K562 (cell line): ENCODE measurements around the gene KRT34. TPM values are rescaled to one million over a fixed set of nuclear protein-coding genes. Genes with fewer than 3 reads are reported as not detected.

Experiments used
- ATAC-seq: fragments of 200-7000 bp; cut with Tn5 transposase; 3 replicates; pipeline ENCODE4 v1.9.1; 2020; ENCODE audit warnings: moderate library complexity
- BruUV-seq: library from RNA; stranded (reverse); fragments of 400-500 nt; replicated peaks from 2 replicates; lab custom pipeline; 2021; lab: Mats Ljungman, UMichigan
- CTCF ChIA-PET: fragments of 300-600 bp; formaldehyde crosslinking; extraction: SDS; loops from one replicate; lab custom pipeline; 2021; ENCODE audit warnings: low intra/inter-chr PET ratio; lab: Yijun Ruan, JAX
- POLR2A ChIA-PET: fragments of 300-600, 350-650 bp; sonication (Branson Sonifier 250); formaldehyde crosslinking; extraction: SDS; loops from one replicate; lab custom pipeline; 2021; ENCODE audit warnings: antibody characterized with exemption, inconsistent platforms; lab: Yijun Ruan, JAX
- DNase-seq, 4 experiments: peaks; one replicate each; pipeline versions ENCODE4 v3.0.0 to v3.0.0-alpha.2; 2011 to 2018; ENCODE audit warnings: low spot score in 3 of 4, mixed read lengths in 3 of 4; ENCODE audit errors: extremely low read depth in 1 of 4
- FAIRE-seq: peaks from 2 replicates; lab custom pipeline; 2011; peaks lifted over from hg19 to GRCh38; lab: Jason Lieb, UNC
- H2AFZ ChIP-seq: 2 replicates; pipeline ENCODE4 v1.6.0; 2011; ENCODE audit warnings: low read depth, low read length, control low read depth, inconsistent platforms
- H3K27ac ChIP-seq: fragments of 200-600 bp; 3 replicates; pipeline ENCODE4 v1.8.0; 2011; ENCODE audit warnings: low read depth, mild to moderate bottlenecking, control low read depth, inconsistent platforms, low read length, moderate library complexity, mixed read lengths; ENCODE audit errors: extremely low read depth
- H3K27me3 ChIP-seq, 2 experiments: fragments of 300-600 bp in 1 of 2; 2 replicates in 1 of 2; 3 replicates in 1 of 2; pipeline versions ENCODE4 v1.6.0 to v1.8.0; 2011; ENCODE audit warnings: inconsistent platforms in 2 of 2, low read length in 2 of 2, mild to moderate bottlenecking in 1 of 2, mixed read lengths in 1 of 2, moderate library complexity in 1 of 2; ENCODE audit not compliant: control insufficient read depth in 2 of 2, insufficient read depth in 2 of 2
- H3K36me3 ChIP-seq: fragments of 300-600 bp; 3 replicates; pipeline ENCODE4 v1.8.0; 2011; ENCODE audit warnings: mild to moderate bottlenecking, low read length, inconsistent platforms; ENCODE audit not compliant: control insufficient read depth, insufficient read depth
- H3K4me1 ChIP-seq, 2 experiments: fragments of 200-600 bp in 1 of 2; replicated peaks in 1 of 2; 2 replicates in 1 of 2; 3 replicates in 1 of 2; pipeline versions ENCODE4 v1.5.1 to v1.8.0; 2011; ENCODE audit warnings: inconsistent platforms in 2 of 2, low read length in 2 of 2, mild to moderate bottlenecking in 1 of 2, mixed read lengths in 1 of 2, moderate library complexity in 1 of 2; ENCODE audit not compliant: control insufficient read depth in 2 of 2, insufficient read depth in 2 of 2
- H3K4me2 ChIP-seq: 2 replicates; pipeline ENCODE4 v1.6.1; 2011; ENCODE audit warnings: low read length, control low read depth, inconsistent platforms, mixed read lengths; ENCODE audit not compliant: insufficient read depth
- H3K4me3 ChIP-seq: fragments of 200-600 bp; sonication (generic), shearing (Covaris generic); 2 replicates; pipeline ENCODE4 v1.5.1; 2016; ENCODE audit warnings: control low read depth, inconsistent platforms
- H3K79me2 ChIP-seq: fragments of 200-600 bp; 3 replicates; pipeline ENCODE4 v1.8.0; 2011; ENCODE audit warnings: low read length, inconsistent platforms; ENCODE audit not compliant: control insufficient read depth, insufficient read depth
- H3K9ac ChIP-seq, 2 experiments: 2 replicates each; pipeline versions ENCODE4 v1.6.0 to v1.6.1; 2011; ENCODE audit warnings: low read depth in 2 of 2, low read length in 2 of 2, control low read depth in 1 of 2, inconsistent platforms in 1 of 2, mild to moderate bottlenecking in 1 of 2, mixed read lengths in 1 of 2; ENCODE audit not compliant: insufficient read depth in 1 of 2
- H3K9me1 ChIP-seq: one replicate; pipeline ENCODE4 v1.6.0; 2011; ENCODE audit warnings: inconsistent platforms, mild to moderate bottlenecking, low read length, moderate library complexity; ENCODE audit not compliant: control insufficient read depth, insufficient read depth
- H3K9me3 ChIP-seq: replicated peaks from 2 replicates; pipeline ENCODE4 v1.5.1; 2011; ENCODE audit warnings: low read depth, low read length, inconsistent platforms; ENCODE audit not compliant: control insufficient read depth, insufficient read depth
- H4K20me1 ChIP-seq: replicated peaks from 2 replicates; pipeline ENCODE4 v1.6.1; 2011; ENCODE audit warnings: low read length, inconsistent platforms, mixed read lengths; ENCODE audit not compliant: control insufficient read depth, insufficient read depth
- AFF4 ChIP-seq: sonication (generic); formaldehyde crosslinking; IDR thresholded peaks from 2 replicates; pipeline ENCODE4 v1.8.0; 2023; ENCODE audit warnings: mild to moderate bottlenecking, missing genetic modification reagents
- ATF6 ChIP-seq: sonication (generic); formaldehyde crosslinking; IDR thresholded peaks from 2 replicates; pipeline ENCODE4 v1.4.0; 2020; ENCODE audit warnings: mild to moderate bottlenecking, missing genetic modification reagents
- ETS2 ChIP-seq: IDR thresholded peaks from 2 replicates; pipeline ENCODE4 v1.6.1; 2016; ENCODE audit warnings: borderline replicate concordance, missing genetic modification characterization, mild to moderate bottlenecking, moderate library complexity, missing compliant biosample characterization; ENCODE audit not compliant: poor library complexity, severe bottlenecking
- MAZ ChIP-seq, 2 experiments: fragments of 450-650 bp in 1 of 2; sonication (generic) in 1 of 2; formaldehyde crosslinking; IDR thresholded peaks in 1 of 2; conservative IDR thresholded peaks in 1 of 2; 2 replicates each; pipeline versions ENCODE4 v1.4.0 to v1.5.0; 2020; ENCODE audit warnings: mild to moderate bottlenecking in 1 of 2, missing genetic modification reagents in 1 of 2
- RBM15 ChIP-seq: fragments of 200-400 bp; formaldehyde crosslinking; IDR thresholded peaks from 2 replicates; pipeline ENCODE4 v1.6.1; 2018; ENCODE audit warnings: mild to moderate bottlenecking, low read length, moderate library complexity; ENCODE audit not compliant: insufficient read depth
- ZNF224 ChIP-seq: sonication (generic); formaldehyde crosslinking; IDR thresholded peaks from 2 replicates; pipeline ENCODE4 v1.8.0; 2022; ENCODE audit warnings: mild to moderate bottlenecking, missing genetic modification reagents
- WGBS: fragments of 100-300 bp; shearing (Covaris generic); methylation state at CpG from one replicate; pipeline ENCODE4 v1.1.6; 2016; ENCODE audit warnings: low coverage, mixed read lengths; ENCODE audit not compliant: insufficient coverage; ENCODE audit errors: missing lambda C conversion rate; 5-methylcytosine and 5-hydroxymethylcytosine counted together
- in situ Hi-C: fragments of 300-500 bp; cut with MboI; formaldehyde crosslinking; loops from 4 replicates; pipeline ENCODE4 v1.15.0; 2018; ENCODE audit warnings: inconsistent platforms, mixed read lengths
- intact Hi-C: fragments of 100-400 bp; cut with micrococcal nuclease; formaldehyde crosslinking; loops from 2 replicates; pipeline ENCODE4 v1.14.2; 2022
- polyA plus RNA-seq, 8 experiments: library from polyadenylated mRNA; depleted of rRNA in 4 of 8; stranded (reverse) in 5 of 8; unstranded in 3 of 8; fragments of >200 nt; fragmentation: Nextera tagmentation in 2 of 8; fragmentation: Illumina TruSeq in 1 of 8; extraction: Ambion mirVana in 2 of 8; extraction: Trizol in 1 of 8; gene quantifications; 2 replicates each; pipeline versions ENCODE4 v1.2.1 to v1.2.3, GENCODE V29; 2011 to 2014; ENCODE audit warnings: inconsistent platforms in 1 of 8, missing spikeins in 1 of 8
- total RNA-seq, 7 experiments: library from RNA; depleted of rRNA in 6 of 7; stranded (reverse); fragments of >200 nt in 6 of 7; fragmentation: Illumina TruSeq in 2 of 7; extraction: Trizol in 2 of 7; gene quantifications; 2 replicates each; pipeline versions ENCODE4 v1.2.1 to v1.2.3, GENCODE V29; 2011 to 2021; ENCODE audit warnings: low replicate concordance in 1 of 7

Gene KRT34
- total and polyA plus RNA-seq, 9 of the 15 experiments (the other 6 are each of a cell fraction or from before 2014, with no cell fraction given): not detected

GRCh38 chr17:41393294-41393693 is 11.2 kb upstream of the KRT34 start:
- Histone ChIP-seq H3K4me3 (no peak overlapping the region), H3K36me3 (no peaks in the 10 kb centered on the region), H3K9ac (no peak overlapping the region), H3K4me1 (no peaks in the 10 kb centered on the region), H3K9me1 (no peaks in the 10 kb centered on the region), H3K9me3 (no peaks in the 10 kb centered on the region), H3K4me2 (no peak overlapping the region), H3K27ac (no peak overlapping the region), H2AFZ (no peak overlapping the region), H3K79me2 (no peaks in the 10 kb centered on the region), H4K20me1 (no peaks in the 10 kb centered on the region), H3K27me3 (peaks cover 4 to 31% of the 10 kb centered on the region in 2 experiments)
- CTCF ChIA-PET: no interaction called here
- WGBS: 0% methylated on average over 5 of the region's 5 CpGs
- BruUV-seq: no TSS peak
- intact Hi-C loops (no loop called here), in situ Hi-C loops (no loop called here)
- POLR2A ChIA-PET: interaction anchor here (0.6 to 0.7 kb wide), 2 partner anchors 140 to 295 kb away, joined by 3 read pairs; no protein-coding TSS in a partner anchor
- no peak for FAIRE-seq
- no peak for DNase-seq
- TF ChIP-seq AFF4 (CRISPR knock-in tag): no peak
- TF ChIP-seq ATF6: no peak
- no peak for TF ChIP-seq ETS2
- no peak for TF ChIP-seq ZNF224
- no peak for TF ChIP-seq RBM15
- TF ChIP-seq MAZ (CRISPR knock-in tag; conservative IDR thresholded peaks at IDR 0.05 in 1 of 2, IDR thresholded peaks at IDR 0.05 in 1 of 2): no peak
- ATAC-seq: no peak
